Suprapubic skin (tissue), 4 donors: Measurements from ENCODE around the gene HS3ST2. TPM values are rescaled to one million over a fixed set of nuclear protein-coding genes. Genes with fewer than 3 reads are reported as not detected.
"Not testable (repeated sequence)": the region's sequence is repeated elsewhere in the genome, so short reads cannot be mapped to it uniquely, and the experiment has no call there.

Source experiments
- DNase-seq, 2 donors: peaks; one replicate each; pipeline ENCODE4 v3.0.0-alpha.2; 2019; ENCODE audit warnings: low spot score in 2 of 2
- H3K27ac ChIP-seq: fragments of 200-600 bp; sonication (generic); one replicate; pipeline ENCODE4 v1.5.1; 2019
- H3K27me3 ChIP-seq: fragments of 200-600 bp; sonication (generic); one replicate; pipeline ENCODE4 v1.5.1; 2019
- H3K36me3 ChIP-seq: fragments of 200-600 bp; sonication (generic); one replicate; pipeline ENCODE4 v1.5.1; 2019
- H3K4me1 ChIP-seq: fragments of 200-600 bp; sonication (generic); one replicate; pipeline ENCODE4 v1.5.1; 2019
- H3K4me3 ChIP-seq: fragments of 200-600 bp; sonication (generic); one replicate; pipeline ENCODE4 v1.5.1; 2019; ENCODE audit warnings: mild to moderate bottlenecking
- H3K9me3 ChIP-seq: fragments of 200-600 bp; sonication (generic); one replicate; pipeline ENCODE4 v1.5.1; 2019
- EP300 ChIP-seq: sonication (generic); formaldehyde crosslinking; IDR thresholded peaks from one replicate; pipeline ENCODE4 v1.6.1; 2017; ENCODE audit warnings: antibody characterized with exemption
- POLR2A ChIP-seq, 2 donors: fragments of 450-650 bp; IDR thresholded peaks; one replicate each; pipeline ENCODE4 v1.6.1; 2017; ENCODE audit warnings: antibody characterized with exemption in 2 of 2, mild to moderate bottlenecking in 2 of 2, moderate library complexity in 2 of 2
- POLR2AphosphoS5 ChIP-seq, 3 donors: sonication (generic); formaldehyde crosslinking; IDR thresholded peaks; one replicate each; pipeline ENCODE4 v1.6.1; 2017; ENCODE audit warnings: antibody characterized with exemption in 3 of 3
- WGBS: methylation state at CpG from one replicate; pipeline ENCODE4 v1.1.5; 2018; 5-methylcytosine and 5-hydroxymethylcytosine counted together
- total RNA-seq, 4 donors: library from RNA; depleted of rRNA; stranded (reverse); fragments of >200 nt; gene quantifications; one replicate each; pipeline ENCODE4 v1.1.0, GENCODE V29; 2016
- TF ChIP-seq, protein P1 (sequence below), 2 donors: fragments of 200-600 bp in 1 of 2; fragments of 450-650 bp in 1 of 2; sonication (generic) in 1 of 2; IDR thresholded peaks; one replicate each; pipeline ENCODE4 v1.5.1; 2016 to 2019; ENCODE audit warnings: antibody characterized with exemption in 2 of 2, mild to moderate bottlenecking in 1 of 2, moderate library complexity in 1 of 2

The HS3ST2 gene
- total RNA-seq, 4 donors from 2014 or later = 0.30 to 1.7 (median 1.2) TPM

- Histone ChIP-seq H3K36me3 (no peaks in the 10 kb centered on the region), H3K4me1 (peaks cover 4% of the 10 kb centered on the region), H3K27me3 (peaks cover 23% of the 10 kb centered on the region), H3K9me3 (no peaks in the 10 kb centered on the region), H3K4me3 (no peak overlapping the region), H3K27ac (no peak overlapping the region)
- 6% methylated on average over 10 of the region's 10 CpGs for WGBS
- no peak for TF ChIP-seq POLR2AphosphoS5 (IDR thresholded peaks at IDR 0.05)
- TF ChIP-seq, protein P1, sequence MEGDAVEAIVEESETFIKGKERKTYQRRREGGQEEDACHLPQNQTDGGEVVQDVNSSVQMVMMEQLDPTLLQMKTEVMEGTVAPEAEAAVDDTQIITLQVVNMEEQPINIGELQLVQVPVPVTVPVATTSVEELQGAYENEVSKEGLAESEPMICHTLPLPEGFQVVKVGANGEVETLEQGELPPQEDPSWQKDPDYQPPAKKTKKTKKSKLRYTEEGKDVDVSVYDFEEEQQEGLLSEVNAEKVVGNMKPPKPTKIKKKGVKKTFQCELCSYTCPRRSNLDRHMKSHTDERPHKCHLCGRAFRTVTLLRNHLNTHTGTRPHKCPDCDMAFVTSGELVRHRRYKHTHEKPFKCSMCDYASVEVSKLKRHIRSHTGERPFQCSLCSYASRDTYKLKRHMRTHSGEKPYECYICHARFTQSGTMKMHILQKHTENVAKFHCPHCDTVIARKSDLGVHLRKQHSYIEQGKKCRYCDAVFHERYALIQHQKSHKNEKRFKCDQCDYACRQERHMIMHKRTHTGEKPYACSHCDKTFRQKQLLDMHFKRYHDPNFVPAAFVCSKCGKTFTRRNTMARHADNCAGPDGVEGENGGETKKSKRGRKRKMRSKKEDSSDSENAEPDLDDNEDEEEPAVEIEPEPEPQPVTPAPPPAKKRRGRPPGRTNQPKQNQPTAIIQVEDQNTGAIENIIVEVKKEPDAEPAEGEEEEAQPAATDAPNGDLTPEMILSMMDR (IDR thresholded peaks at IDR 0.05) = peak; percentile 46 to 56
- peak; percentile 71 to 81 for DNase-seq
These were observed 84.9 kb downstream of the HS3ST2 start for GRCh38 chr16:22898874-22899348.

DNA sequence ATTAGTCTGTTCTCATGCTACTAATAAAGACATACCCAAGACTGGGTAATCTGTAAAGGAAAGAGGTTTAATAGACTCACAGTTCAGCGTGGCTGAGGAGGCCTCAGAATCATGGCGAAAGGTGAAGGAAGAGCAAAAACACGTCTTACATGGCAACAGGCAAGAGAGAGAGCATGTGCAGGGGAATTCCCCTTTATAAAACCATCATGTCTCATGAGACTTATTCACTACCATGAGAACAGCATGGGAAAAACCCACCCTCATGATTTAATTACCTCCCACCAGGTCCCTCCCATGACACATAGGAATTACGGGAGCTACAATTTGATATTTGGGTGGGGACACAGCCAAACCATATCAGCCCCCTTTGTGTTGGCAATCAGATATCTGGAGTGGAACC is 85.6 kb downstream of the HS3ST2 start:
- 59% methylated on average over 4 of the region's 4 CpGs for WGBS
- not testable (repeated sequence) for H3K27ac ChIP-seq

GRCh38 chr16:22900863-22901262 is 86.9 kb downstream of the HS3ST2 start:
- TF ChIP-seq, protein P1 (IDR thresholded peaks at IDR 0.05) = no peak
- TF ChIP-seq EP300 (no peak), POLR2A (IDR thresholded peaks at IDR 0.05) (no peak), POLR2AphosphoS5 (IDR thresholded peaks at IDR 0.05) (no peak)
- H3K4me3 ChIP-seq = no peak overlapping the region
- peaks cover 26% of the 10 kb centered on the region for H3K27me3 ChIP-seq
- no peaks in the 10 kb centered on the region for H3K9me3 ChIP-seq
- no peaks in the 10 kb centered on the region for H3K36me3 ChIP-seq
- peaks cover 4% of the 10 kb centered on the region for H3K4me1 ChIP-seq
- DNase-seq = no peak
- no peak overlapping the region for H3K27ac ChIP-seq
- 81% methylated on average over 6 of the region's 6 CpGs for WGBS

More for the DNA sequence above, 85.6 kb downstream of the HS3ST2 start:
- H3K9me3 ChIP-seq, DNase-seq, H3K4me1 ChIP-seq, H3K36me3 ChIP-seq, H3K4me3 ChIP-seq: not testable (repeated sequence)
- peaks cover 22% of the 10 kb centered on the region for H3K27me3 ChIP-seq

DNA sequence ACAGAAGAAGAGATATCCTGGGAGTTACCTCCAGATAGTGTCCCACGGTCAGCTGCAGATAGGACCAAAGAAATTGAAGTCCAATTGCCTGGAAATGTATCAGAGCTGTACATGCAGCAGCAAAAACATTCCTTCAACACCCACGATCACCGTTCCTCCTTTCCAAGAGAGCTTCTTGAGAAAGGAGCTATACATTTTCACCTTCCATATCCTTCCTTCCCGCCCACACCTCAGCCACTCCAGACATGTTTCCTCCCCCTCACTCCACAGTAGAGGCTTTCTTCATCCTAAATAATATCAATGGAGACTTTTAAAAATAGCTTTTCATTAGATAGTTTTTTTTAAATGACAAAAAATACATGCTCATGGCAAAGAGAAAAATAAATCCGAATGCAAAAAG is 87.6 kb downstream of the HS3ST2 start:
- H3K4me1 ChIP-seq = peaks cover 4% of the 10 kb centered on the region
- DNase-seq = no peak
- no peaks in the 10 kb centered on the region for H3K9me3 ChIP-seq
- H3K27ac ChIP-seq = no peak overlapping the region
- H3K27me3 ChIP-seq = peaks cover 26% of the 10 kb centered on the region
- TF ChIP-seq, protein P1 (IDR thresholded peaks at IDR 0.05) = no peak
- TF ChIP-seq POLR2A (IDR thresholded peaks at IDR 0.05) = no peak
- no peak for TF ChIP-seq POLR2AphosphoS5 (IDR thresholded peaks at IDR 0.05)
- TF ChIP-seq EP300 = no peak
- H3K4me3 ChIP-seq = no peak overlapping the region
- WGBS = 67% methylated on average over 5 of the region's 5 CpGs
- H3K36me3 ChIP-seq = no peaks in the 10 kb centered on the region

DNA sequence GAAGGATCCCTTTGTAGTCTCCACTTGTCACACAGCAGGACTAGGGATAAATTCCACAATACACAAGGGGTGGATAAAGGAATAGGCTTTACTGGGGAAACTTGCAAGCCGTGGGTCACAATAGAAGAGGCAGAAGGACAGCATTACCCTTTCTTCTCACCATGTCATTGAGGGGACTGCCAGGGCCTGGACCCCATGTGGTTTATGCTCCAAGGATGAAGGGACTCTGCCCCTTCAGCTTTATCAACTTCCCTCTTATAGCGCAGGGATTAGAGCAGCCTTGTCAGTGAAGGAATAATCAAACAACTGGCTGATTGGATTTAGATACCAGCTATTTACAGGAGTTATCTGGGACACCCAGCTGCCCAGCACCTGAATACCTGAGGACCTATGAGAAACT is 89.8 kb downstream of the HS3ST2 start:
- WGBS = 55% methylated on average over 2 of the region's 2 CpGs
- H3K27me3 ChIP-seq = peaks cover 22% of the 10 kb centered on the region
- no peak for TF ChIP-seq POLR2AphosphoS5 (IDR thresholded peaks at IDR 0.05)
- TF ChIP-seq, protein P1 (IDR thresholded peaks at IDR 0.05) = no peak
- TF ChIP-seq EP300 = no peak
- TF ChIP-seq POLR2A (IDR thresholded peaks at IDR 0.05) = no peak
- no peak overlapping the region for H3K4me3 ChIP-seq
- H3K36me3 ChIP-seq = no peaks in the 10 kb centered on the region
- no peaks in the 10 kb centered on the region for H3K9me3 ChIP-seq
- DNase-seq = no peak
- no peak overlapping the region for H3K27ac ChIP-seq
- H3K4me1 ChIP-seq = peaks cover 4% of the 10 kb centered on the region

DNA sequence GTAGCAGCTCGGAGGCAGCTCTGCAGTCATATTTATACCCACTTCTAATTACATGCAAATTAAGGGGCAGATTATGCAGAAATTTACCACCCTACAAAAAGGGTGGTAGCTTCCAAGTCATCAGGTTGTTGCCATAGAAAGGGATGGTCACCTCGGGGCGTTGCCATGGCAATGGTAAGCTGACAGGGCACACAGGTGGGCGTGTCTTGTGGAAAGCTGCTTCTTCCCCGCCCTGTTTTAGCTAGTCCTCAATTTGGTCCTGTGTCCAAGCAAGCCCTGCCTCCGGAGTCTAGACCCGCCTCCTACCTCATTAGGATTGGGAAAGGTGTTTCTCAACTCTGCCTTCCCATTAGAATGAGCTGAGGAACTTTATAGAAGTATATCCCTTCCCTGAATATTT is 98.7 kb downstream of the HS3ST2 start:
- TF ChIP-seq POLR2A (IDR thresholded peaks at IDR 0.05) (no peak), EP300 (no peak), POLR2AphosphoS5 (IDR thresholded peaks at IDR 0.05) (no peak)
- TF ChIP-seq, protein P1 (IDR thresholded peaks at IDR 0.05) = no peak
- no peak for DNase-seq
- Histone ChIP-seq H3K36me3 (no peaks in the 10 kb centered on the region), H3K27me3 (peaks cover 3% of the 10 kb centered on the region), H3K27ac (no peak overlapping the region), H3K4me3 (no peak overlapping the region), H3K4me1 (no peaks in the 10 kb centered on the region), H3K9me3 (no peaks in the 10 kb centered on the region)
- 77% methylated on average over 7 of the region's 7 CpGs for WGBS
